ENCODE data around the gene PPP6R3.

PPP6R3 gene

GRCh38 chr11:68498321-68498720, 37.8 kb downstream of the PPP6R3 start:
- TF ChIP-seq CTCF (conservative IDR thresholded peaks at IDR 0.05; ENCODE audit: low read depth, low read length), result no peak

GRCh38 chr11:68498903-68499883, 38.6 kb downstream of the PPP6R3 start:
- DNase-seq (ENCODE audit: low read depth), result no peak
- TF ChIP-seq CTCF (conservative IDR thresholded peaks at IDR 0.05; ENCODE audit: low read depth, low read length), result no peak
- no peak overlapping the region for H3K4me3 ChIP-seq (ENCODE audit: low read length)

More at GRCh38 chr11:68498321-68498720, 37.8 kb downstream of the PPP6R3 start:
- no peak overlapping the region for H3K4me3 ChIP-seq (ENCODE audit: low read length)
- DNase-seq (ENCODE audit: low read depth), result peak; percentile 38

- no peak for DNase-seq (ENCODE audit: low read depth)
- H3K4me3 ChIP-seq (ENCODE audit: low read length), result no peak overlapping the region
- no peak for TF ChIP-seq CTCF (conservative IDR thresholded peaks at IDR 0.05; ENCODE audit: low read depth, low read length)
Observed at GRCh38 chr11:68500206-68500605, 39.7 kb downstream of the PPP6R3 start.

GRCh38 chr11:68501813-68502212, 41.3 kb downstream of the PPP6R3 start:
- TF ChIP-seq CTCF (conservative IDR thresholded peaks at IDR 0.05; ENCODE audit: low read depth, low read length), result no peak
- no peak for DNase-seq (ENCODE audit: low read depth)
- no peak overlapping the region for H3K4me3 ChIP-seq (ENCODE audit: low read length)

- no peak for DNase-seq (ENCODE audit: low read depth)
- TF ChIP-seq CTCF (conservative IDR thresholded peaks at IDR 0.05; ENCODE audit: low read depth, low read length), result no peak
- no peak overlapping the region for H3K4me3 ChIP-seq (ENCODE audit: low read length)
Observed at GRCh38 chr11:68503251-68503687, 42.7 kb downstream of the PPP6R3 start.

- H3K4me3 ChIP-seq (ENCODE audit: low read length), result no peak overlapping the region
- TF ChIP-seq CTCF (conservative IDR thresholded peaks at IDR 0.05; ENCODE audit: low read depth, low read length), result no peak
- no peak for DNase-seq (ENCODE audit: low read depth)
Observed at GRCh38 chr11:68503792-68504191, 43.2 kb downstream of the PPP6R3 start.
